ENCODE measurements around the gene UBE2A.

UBE2A gene

GRCh38 chrX:119607018-119607389, 32.6 kb downstream of the UBE2A start:
- no peak for DNase-seq (ENCODE audit: low spot score)

- DNase-seq (ENCODE audit: low spot score), result no peak
These were observed 40.4 kb downstream of the UBE2A start for GRCh38 chrX:119614776-119615175.

GRCh38 chrX:119617517-119618164, 43.3 kb downstream of the UBE2A start:
- DNase-seq (ENCODE audit: low spot score), result no peak

GRCh38 chrX:119618439-119618838, 44.1 kb downstream of the UBE2A start:
- no peak for DNase-seq (ENCODE audit: low spot score)

- DNase-seq (ENCODE audit: low spot score), result no peak
These were observed 48.2 kb downstream of the UBE2A start for GRCh38 chrX:119622356-119623232.

- DNase-seq (ENCODE audit: low spot score), result no peak
These were observed 50.1 kb downstream of the UBE2A start for GRCh38 chrX:119624417-119624816.

GRCh38 chrX:119624951-119625668, 50.7 kb downstream of the UBE2A start:
- no peak for DNase-seq (ENCODE audit: low spot score)

- DNase-seq (ENCODE audit: low spot score), result no peak
These were observed 51.5 kb downstream of the UBE2A start for GRCh38 chrX:119625843-119626242.

All from cerebellar cortex (tissue), 1 donor.